HEK293T (cell line): ENCODE data around the gene ADCY9.

Experiments
- BHLHE40 ChIP-seq: fragments of 450-650 bp; IDR thresholded peaks from 2 replicates; pipeline ENCODE4 v1.6.1; 2016; ENCODE audit warnings: mild to moderate bottlenecking, moderate library complexity, borderline replicate concordance
- FOXA1 ChIP-seq: fragments of 450-650 bp; IDR thresholded peaks from 2 replicates; pipeline ENCODE4 v1.6.1; 2016; ENCODE audit warnings: mild to moderate bottlenecking
- HDGF ChIP-seq: fragments of 450-650 bp; IDR thresholded peaks from 2 replicates; pipeline ENCODE4 v1.6.1; 2017; ENCODE audit warnings: antibody characterized with exemption, borderline replicate concordance
- LEF1 ChIP-seq: fragments of 450-650 bp; IDR thresholded peaks from 2 replicates; pipeline ENCODE4 v1.6.1; 2017; ENCODE audit warnings: mild to moderate bottlenecking, borderline replicate concordance
- SP1 ChIP-seq: fragments of 450-650 bp; IDR thresholded peaks from 2 replicates; pipeline ENCODE4 v1.6.1; 2017
- TARDBP ChIP-seq: fragments of 450-650 bp; IDR thresholded peaks from 2 replicates; pipeline ENCODE4 v1.6.1; 2016
- ZNF384 ChIP-seq: fragments of 450-650 bp; IDR thresholded peaks from 2 replicates; pipeline ENCODE4 v1.6.1; 2016
- TF ChIP-seq, protein P1 (sequence below): fragments of 450-650 bp; IDR thresholded peaks from 2 replicates; pipeline ENCODE4 v1.6.1; 2016

- TF ChIP-seq HDGF (no peak), TARDBP (no peak), SP1 (no peak), ZNF384 (no peak), FOXA1 (no peak), LEF1 (no peak), BHLHE40 (no peak)
- TF ChIP-seq, protein P1, sequence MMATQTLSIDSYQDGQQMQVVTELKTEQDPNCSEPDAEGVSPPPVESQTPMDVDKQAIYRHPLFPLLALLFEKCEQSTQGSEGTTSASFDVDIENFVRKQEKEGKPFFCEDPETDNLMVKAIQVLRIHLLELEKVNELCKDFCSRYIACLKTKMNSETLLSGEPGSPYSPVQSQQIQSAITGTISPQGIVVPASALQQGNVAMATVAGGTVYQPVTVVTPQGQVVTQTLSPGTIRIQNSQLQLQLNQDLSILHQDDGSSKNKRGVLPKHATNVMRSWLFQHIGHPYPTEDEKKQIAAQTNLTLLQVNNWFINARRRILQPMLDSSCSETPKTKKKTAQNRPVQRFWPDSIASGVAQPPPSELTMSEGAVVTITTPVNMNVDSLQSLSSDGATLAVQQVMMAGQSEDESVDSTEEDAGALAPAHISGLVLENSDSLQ: no peak
Measured at GRCh38 chr16:4131621-4132020, 15.4 kb upstream of the ADCY9 start.
